DOHH2 (cell line): ENCODE results near the gene CEP112.

Experiments
- H3F3A ChIP-seq: fragments of 200-600 bp; sonication (generic), shearing (Covaris generic); 2 replicates; pipeline ENCODE4 v1.6.0; 2016; ENCODE audit warnings: antibody characterized with exemption, mild to moderate bottlenecking; ENCODE audit not compliant: control insufficient read depth, insufficient read depth
- H3K27ac ChIP-seq: fragments of 200-600 bp; sonication (generic); 2 replicates; pipeline ENCODE4 v1.5.1; 2014; ENCODE audit warnings: low read depth, mild to moderate bottlenecking, low read length, moderate library complexity
- H3K27me3 ChIP-seq: fragments of 200-600 bp; sonication (generic); 2 replicates; pipeline ENCODE4 v1.6.1; 2014; ENCODE audit warnings: mild to moderate bottlenecking, low read length, mixed read lengths; ENCODE audit not compliant: control insufficient read depth
- H3K36me3 ChIP-seq: fragments of 200-600 bp; sonication (generic); 2 replicates; pipeline ENCODE4 v1.6.1; 2014; ENCODE audit warnings: mild to moderate bottlenecking, low read length, moderate library complexity, mixed read lengths; ENCODE audit not compliant: control insufficient read depth
- H3K4me1 ChIP-seq: fragments of 200-600 bp; sonication (generic); 2 replicates; pipeline ENCODE4 v1.6.1; 2014; ENCODE audit warnings: mild to moderate bottlenecking, low read length, mixed read lengths; ENCODE audit not compliant: control insufficient read depth
- H3K4me2 ChIP-seq: fragments of 200-600 bp; sonication (generic); 2 replicates; pipeline ENCODE4 v1.6.0; 2014; ENCODE audit warnings: mild to moderate bottlenecking, low read length, moderate library complexity
- H3K4me3 ChIP-seq: fragments of 200-600 bp; sonication (generic); 2 replicates; pipeline ENCODE4 v1.5.1; 2014; ENCODE audit warnings: mild to moderate bottlenecking, low read length, mixed read lengths
- H3K79me2 ChIP-seq: fragments of 200-600 bp; sonication (generic); 2 replicates; pipeline ENCODE4 v1.6.1; 2014; ENCODE audit warnings: mild to moderate bottlenecking, low read length, mixed read lengths; ENCODE audit not compliant: control insufficient read depth
- H3K9me2 ChIP-seq: fragments of 200-600 bp; sonication (generic); replicated peaks from 2 replicates; pipeline ENCODE4 v1.6.1; 2014; ENCODE audit warnings: mild to moderate bottlenecking, low read length, mixed read lengths; ENCODE audit not compliant: control insufficient read depth
- H3K9me3 ChIP-seq: fragments of 200-600 bp; sonication (generic); 2 replicates; pipeline ENCODE4 v1.6.1; 2014; ENCODE audit warnings: antibody characterized with exemption, low read length, mixed read lengths; ENCODE audit not compliant: control insufficient read depth, insufficient read depth
- H4K20me1 ChIP-seq: fragments of 200-600 bp; sonication (generic); 2 replicates; pipeline ENCODE4 v1.6.0; 2014; ENCODE audit warnings: low read depth, mild to moderate bottlenecking, antibody characterized with exemption, low read length, moderate library complexity; ENCODE audit not compliant: control insufficient read depth, insufficient read depth
- EZH2phosphoT487 ChIP-seq: fragments of 200-600 bp; sonication (generic); IDR thresholded peaks from 2 replicates; pipeline ENCODE4 v1.6.1; 2017; ENCODE audit warnings: borderline replicate concordance, mild to moderate bottlenecking, antibody characterized with exemption, low read length, moderate library complexity, mixed read lengths
- TF ChIP-seq, protein P1 (sequence below): fragments of 200-600 bp; sonication (generic); IDR thresholded peaks from one replicate; pipeline ENCODE4 v1.5.1; 2014; ENCODE audit warnings: antibody characterized with exemption, mild to moderate bottlenecking, low read depth, low read length; ENCODE audit not compliant: poor library complexity, severe bottlenecking

Gene CEP112

DNA sequence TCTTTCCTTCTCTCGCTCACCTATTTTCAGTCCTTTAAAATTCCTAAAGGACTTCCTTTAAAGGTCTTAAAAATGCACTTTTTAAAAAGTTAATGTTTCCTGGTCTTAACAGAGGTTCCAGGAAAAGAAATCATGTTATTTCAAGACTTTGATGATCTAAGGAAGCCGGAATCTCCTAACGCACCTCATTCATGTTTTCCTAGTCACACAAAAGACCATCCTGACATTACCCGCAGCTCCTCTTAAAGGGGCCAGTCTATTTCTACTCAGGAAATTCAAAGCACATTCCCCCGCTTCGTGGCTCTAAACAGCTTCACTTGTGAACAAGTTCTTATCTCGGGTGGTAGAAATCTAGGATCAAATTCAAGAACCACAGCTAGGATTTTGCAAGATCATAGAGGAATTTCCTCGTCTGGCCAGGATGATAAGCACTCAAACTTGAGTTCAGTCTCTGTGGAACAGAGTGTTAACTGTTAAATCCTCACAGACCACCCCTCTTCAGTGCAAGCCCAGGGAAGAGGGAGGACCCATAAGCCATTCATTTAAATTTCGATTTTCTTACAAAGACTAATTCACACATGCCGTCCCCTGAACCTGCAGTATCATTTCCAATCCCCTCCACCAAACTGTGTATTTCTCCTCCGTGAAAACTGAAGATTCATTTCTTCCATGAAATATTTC, 493.4 kb downstream of the CEP112 start:
- Histone ChIP-seq H3K27ac (no peak overlapping the region), H3K27me3 (peaks cover 3% of the 10 kb centered on the region), H3K9me2 (no peaks in the 10 kb centered on the region), H3K9me3 (no peaks in the 10 kb centered on the region), H4K20me1 (no peaks in the 10 kb centered on the region), H3K4me3 (no peak overlapping the region), H3K36me3 (no peaks in the 10 kb centered on the region), H3K4me2 (no peak overlapping the region), H3K4me1 (no peaks in the 10 kb centered on the region), H3K79me2 (no peaks in the 10 kb centered on the region), H3F3A (no peaks in the 10 kb centered on the region)
- TF ChIP-seq, protein P1, sequence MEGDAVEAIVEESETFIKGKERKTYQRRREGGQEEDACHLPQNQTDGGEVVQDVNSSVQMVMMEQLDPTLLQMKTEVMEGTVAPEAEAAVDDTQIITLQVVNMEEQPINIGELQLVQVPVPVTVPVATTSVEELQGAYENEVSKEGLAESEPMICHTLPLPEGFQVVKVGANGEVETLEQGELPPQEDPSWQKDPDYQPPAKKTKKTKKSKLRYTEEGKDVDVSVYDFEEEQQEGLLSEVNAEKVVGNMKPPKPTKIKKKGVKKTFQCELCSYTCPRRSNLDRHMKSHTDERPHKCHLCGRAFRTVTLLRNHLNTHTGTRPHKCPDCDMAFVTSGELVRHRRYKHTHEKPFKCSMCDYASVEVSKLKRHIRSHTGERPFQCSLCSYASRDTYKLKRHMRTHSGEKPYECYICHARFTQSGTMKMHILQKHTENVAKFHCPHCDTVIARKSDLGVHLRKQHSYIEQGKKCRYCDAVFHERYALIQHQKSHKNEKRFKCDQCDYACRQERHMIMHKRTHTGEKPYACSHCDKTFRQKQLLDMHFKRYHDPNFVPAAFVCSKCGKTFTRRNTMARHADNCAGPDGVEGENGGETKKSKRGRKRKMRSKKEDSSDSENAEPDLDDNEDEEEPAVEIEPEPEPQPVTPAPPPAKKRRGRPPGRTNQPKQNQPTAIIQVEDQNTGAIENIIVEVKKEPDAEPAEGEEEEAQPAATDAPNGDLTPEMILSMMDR, result no peak

DNA sequence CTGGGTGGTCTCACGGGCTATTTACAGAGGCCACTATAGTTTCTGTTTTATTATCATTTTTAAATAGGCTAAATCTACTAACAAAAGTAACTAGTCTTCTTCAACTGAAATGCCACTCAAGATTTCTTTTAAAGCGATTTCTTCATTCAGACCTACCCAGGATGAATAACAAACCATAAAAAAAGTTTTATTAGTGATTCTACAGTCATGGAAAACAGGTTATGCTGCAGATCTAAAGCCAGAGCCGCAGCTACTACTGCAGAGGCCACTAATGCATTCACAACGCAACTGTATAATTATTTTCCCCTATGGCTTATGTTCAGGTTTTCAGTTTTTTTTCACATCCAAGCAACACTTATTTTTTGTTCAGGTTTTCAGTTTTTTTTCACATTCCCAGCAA, 494.3 kb downstream of the CEP112 start:
- H3K36me3 ChIP-seq, result no peaks in the 10 kb centered on the region
- TF ChIP-seq EZH2phosphoT487, result no peak
- TF ChIP-seq, protein P1, result no peak
- no peaks in the 10 kb centered on the region for H4K20me1 ChIP-seq
- H3K4me2 ChIP-seq, result no peak overlapping the region
- H3K27ac ChIP-seq, result no peak overlapping the region
- no peaks in the 10 kb centered on the region for H3K79me2 ChIP-seq
- no peaks in the 10 kb centered on the region for H3K9me2 ChIP-seq
- H3K4me1 ChIP-seq, result no peaks in the 10 kb centered on the region
- no peaks in the 10 kb centered on the region for H3F3A ChIP-seq
- H3K4me3 ChIP-seq, result no peak overlapping the region
- no peaks in the 10 kb centered on the region for H3K9me3 ChIP-seq
- H3K27me3 ChIP-seq, result peaks cover 3% of the 10 kb centered on the region

DNA sequence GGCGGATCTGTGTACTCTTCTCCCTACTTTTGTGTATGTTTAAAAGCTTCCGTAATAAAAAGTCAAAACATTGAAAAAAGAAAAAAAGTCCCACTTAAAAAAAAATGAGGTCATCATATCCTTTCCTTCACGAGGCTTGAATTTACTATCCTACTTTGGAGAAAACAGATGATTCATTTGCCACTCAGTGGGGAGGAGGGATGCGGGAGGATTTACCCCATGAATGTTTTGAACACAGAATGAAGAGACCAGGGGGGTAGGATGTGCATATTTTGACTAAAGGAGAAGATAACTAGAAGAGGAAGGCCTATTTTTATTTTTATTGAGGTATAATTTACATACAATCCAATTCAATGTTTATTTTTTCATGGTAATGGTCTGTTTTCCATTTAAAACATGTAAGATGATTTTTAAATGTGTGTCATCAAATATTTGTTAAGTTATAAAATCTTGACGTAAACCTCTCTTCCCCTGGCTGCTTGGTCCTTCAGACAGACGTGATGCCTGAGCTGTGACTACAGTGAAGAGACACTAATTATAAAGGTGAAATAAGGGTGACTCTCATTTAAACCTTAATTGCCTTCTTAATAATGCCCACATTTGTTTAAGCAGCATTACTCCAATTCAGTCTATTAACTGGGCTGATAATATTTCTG, 495.1 kb downstream of the CEP112 start:
- Histone ChIP-seq H3K27me3 (peaks cover 3% of the 10 kb centered on the region), H3K79me2 (no peaks in the 10 kb centered on the region), H3K27ac (no peak overlapping the region), H3K4me3 (no peak overlapping the region), H3K4me1 (no peaks in the 10 kb centered on the region), H3K9me2 (no peaks in the 10 kb centered on the region), H3K9me3 (no peaks in the 10 kb centered on the region), H4K20me1 (no peaks in the 10 kb centered on the region), H3K36me3 (no peaks in the 10 kb centered on the region), H3K4me2 (no peak overlapping the region), H3F3A (no peaks in the 10 kb centered on the region)
- TF ChIP-seq, protein P1, result no peak
